ENCODE results near the gene TRIP6. TPM values are rescaled to one million over a fixed set of nuclear protein-coding genes. Genes with fewer than 3 reads are reported as not detected.
A peak's percentile ranks its signal among the peaks of the same experiment; 100 is the strongest.

Gene TRIP6
- total RNA-seq, 1 experiment from 2014 or later = 102 TPM

DNA sequence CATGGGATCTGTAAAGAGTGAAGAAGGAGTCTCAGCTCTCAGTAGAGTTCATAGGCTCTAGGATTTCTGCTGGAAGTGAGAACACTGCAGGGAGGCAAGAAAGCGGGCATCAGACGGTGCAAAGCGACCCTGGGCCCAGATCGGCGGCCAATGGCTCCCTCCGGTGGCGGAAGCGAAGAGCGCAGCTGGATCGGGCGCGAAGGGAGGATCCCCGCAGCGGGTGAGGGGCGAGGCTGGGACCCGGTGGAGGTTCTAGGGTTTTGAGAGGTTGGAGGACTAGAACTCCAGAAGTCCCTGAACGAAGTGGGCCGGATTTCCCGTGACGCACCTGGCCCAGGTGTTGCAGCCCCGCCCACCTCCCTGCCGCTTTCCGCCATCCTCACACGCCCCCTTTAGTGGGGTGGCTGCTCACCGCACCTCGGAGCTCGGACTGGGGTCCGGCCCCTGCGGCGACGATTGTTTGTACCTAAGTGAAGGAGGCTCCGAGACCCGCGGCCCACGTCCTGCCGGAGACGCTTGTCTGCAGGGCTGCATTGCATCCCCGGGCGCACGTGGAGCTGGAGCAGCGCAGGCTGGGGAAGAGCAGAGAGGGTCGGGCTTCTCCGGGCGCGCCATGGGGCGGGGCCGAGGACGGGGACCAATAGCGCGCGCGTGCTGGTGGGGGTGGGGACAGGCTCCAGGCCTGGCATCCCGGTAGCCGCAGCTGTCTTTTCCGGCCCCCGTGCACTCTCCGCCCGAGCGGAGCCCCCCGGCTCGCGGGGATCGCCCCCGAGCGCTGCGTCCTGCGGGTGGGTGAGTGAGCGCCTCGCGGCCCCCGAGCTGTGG is 14.9 kb upstream of the TRIP6 start, which contains the start of gene SLC12A9 (continued):
- TF ChIP-seq, protein P1, sequence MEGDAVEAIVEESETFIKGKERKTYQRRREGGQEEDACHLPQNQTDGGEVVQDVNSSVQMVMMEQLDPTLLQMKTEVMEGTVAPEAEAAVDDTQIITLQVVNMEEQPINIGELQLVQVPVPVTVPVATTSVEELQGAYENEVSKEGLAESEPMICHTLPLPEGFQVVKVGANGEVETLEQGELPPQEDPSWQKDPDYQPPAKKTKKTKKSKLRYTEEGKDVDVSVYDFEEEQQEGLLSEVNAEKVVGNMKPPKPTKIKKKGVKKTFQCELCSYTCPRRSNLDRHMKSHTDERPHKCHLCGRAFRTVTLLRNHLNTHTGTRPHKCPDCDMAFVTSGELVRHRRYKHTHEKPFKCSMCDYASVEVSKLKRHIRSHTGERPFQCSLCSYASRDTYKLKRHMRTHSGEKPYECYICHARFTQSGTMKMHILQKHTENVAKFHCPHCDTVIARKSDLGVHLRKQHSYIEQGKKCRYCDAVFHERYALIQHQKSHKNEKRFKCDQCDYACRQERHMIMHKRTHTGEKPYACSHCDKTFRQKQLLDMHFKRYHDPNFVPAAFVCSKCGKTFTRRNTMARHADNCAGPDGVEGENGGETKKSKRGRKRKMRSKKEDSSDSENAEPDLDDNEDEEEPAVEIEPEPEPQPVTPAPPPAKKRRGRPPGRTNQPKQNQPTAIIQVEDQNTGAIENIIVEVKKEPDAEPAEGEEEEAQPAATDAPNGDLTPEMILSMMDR (IDR thresholded peaks at IDR 0.05 in 2 of 3, conservative IDR thresholded peaks at IDR 0.05 in 1 of 3; ENCODE audit: borderline replicate concordance in 1 of 3, insufficient read depth in 1 of 3, low read depth in 2 of 3, low read length in 2 of 3) = peak; percentile 84 to 95 (median 94)
- TF ChIP-seq SP1 (IDR thresholded peaks at IDR 0.05; ENCODE audit: low read depth) = 0 out of 2 replicates have a peak, but pooled peaks have one; percentile 45
- TF ChIP-seq SIN3A (IDR thresholded peaks at IDR 0.05; ENCODE audit: low read depth) = peak; percentile 95; the same call in 1 of the 2 replicates
- TF ChIP-seq POLR2A (IDR thresholded peaks at IDR 0.05; ENCODE audit: borderline replicate concordance, extremely low read depth, insufficient read depth, insufficient read length) = peak; percentile 17
- no peak for TF ChIP-seq EZH2phosphoT487 (IDR thresholded peaks at IDR 0.05; ENCODE audit: borderline replicate concordance)
- TF ChIP-seq RAD21 (IDR thresholded peaks at IDR 0.05; ENCODE audit: low read depth) = peak; percentile 99
- TF ChIP-seq EZH2 (IDR thresholded peaks at IDR 0.05) = no peak
- TF ChIP-seq SRF (IDR thresholded peaks at IDR 0.05; ENCODE audit: low read depth) = no peak
- no peak for TF ChIP-seq YY1 (IDR thresholded peaks at IDR 0.05; ENCODE audit: extremely low read depth, insufficient replicate concordance, low read depth, low read length)
- no peak for TF ChIP-seq JUND (IDR thresholded peaks at IDR 0.05)
- TF ChIP-seq REST (IDR thresholded peaks at IDR 0.05; ENCODE audit: low read depth) = no peak

Measured in HCT116 (cell line).